ENCODE results near the gene TMEM17.

TMEM17 gene

DNA sequence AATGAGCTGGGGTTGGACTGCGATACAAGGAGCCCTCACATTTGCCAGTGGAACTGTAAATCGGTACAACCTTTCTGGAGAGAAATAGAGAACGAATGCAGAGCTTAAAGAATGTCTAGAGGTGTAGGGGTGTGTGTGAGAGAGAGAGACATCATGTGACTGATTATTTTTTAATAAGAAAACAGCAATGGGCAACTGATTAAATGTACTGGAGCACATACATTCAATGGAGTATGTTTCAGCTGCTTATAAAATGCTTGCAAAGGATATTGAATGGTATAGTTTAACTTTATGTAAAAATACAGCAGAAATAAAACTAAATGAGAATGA, 391 bp upstream of the TMEM17 start:
- no peak for DNase-seq

DNA sequence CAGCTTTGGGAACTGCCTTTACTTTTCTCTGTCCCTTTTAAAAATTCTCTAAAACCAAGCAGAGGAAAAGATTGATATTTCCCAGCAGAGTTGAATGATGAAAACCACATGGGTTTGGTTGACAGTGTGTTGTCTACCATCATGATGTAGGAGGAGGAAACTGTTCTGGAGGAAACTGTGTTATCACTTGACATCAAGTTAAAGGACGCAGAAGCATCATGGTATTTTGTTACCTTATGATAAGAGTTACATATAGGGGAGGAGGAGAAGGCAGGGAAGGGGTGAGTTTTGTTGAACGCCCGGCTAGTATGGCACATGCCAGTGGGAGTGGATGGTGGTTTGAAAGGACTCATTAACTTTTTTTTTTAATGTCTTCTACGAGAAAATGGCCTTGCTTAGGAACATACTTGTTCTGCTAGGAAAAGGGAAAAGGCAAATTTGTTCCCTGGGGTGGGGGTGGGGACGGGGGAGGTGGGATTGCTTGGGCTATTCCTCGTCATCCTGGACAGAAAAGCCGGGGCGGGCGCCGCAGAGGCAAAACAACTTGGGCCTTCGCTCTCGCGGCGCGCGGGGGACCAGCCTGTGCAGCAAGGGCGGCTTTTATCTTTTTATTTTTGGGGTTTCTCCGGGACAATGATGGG, 766 bp downstream of the TMEM17 start:
- DNase-seq = no peak

- no peak for DNase-seq
These were observed 1.3 kb downstream of the TMEM17 start for GRCh38 chr2:62504657-62505056.

GRCh38 chr2:62501794-62502500, 4.0 kb downstream of the TMEM17 start:
- DNase-seq = no peak

DNA sequence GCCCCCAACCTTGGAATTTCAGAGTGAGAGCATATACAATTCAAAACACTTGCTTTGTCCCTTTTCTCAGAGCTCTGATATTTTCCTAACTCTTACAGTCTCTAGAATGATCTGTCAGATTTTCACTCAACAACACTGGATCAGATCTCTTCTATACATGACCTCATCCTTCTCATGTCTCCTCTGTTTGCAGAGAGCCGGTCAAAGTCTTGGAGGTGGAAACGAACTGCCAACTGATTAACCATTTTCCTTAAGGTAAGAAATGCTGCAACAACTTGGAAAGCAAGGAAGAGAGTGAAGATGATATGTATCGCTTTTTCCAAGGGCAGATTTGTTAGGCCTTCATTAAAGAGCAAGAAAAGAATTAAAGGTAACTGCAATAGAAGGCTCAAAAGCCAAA, 4.9 kb downstream of the TMEM17 start:
- DNase-seq = no peak

GRCh38 chr2:62499430-62500060, 6.5 kb downstream of the TMEM17 start:
- DNase-seq = no peak

DNA sequence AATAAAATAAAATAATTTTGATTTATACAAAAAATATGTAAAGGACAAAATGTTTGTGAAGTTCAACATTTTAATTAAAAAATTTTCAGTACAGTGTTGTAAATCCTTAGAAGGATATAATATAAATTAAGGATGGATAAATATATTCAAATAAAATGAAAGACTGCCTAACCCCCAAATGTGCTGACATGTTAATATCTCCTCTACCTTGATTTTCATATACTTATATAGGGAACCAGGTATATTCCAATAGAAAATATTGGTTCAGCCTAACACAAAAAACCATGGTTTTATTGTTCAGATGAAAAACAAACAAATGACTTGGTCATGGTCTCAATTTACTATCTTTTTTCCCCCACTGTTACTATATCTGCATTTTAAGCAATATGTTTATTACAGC, 7.3 kb downstream of the TMEM17 start:
- no peak for DNase-seq

DNA sequence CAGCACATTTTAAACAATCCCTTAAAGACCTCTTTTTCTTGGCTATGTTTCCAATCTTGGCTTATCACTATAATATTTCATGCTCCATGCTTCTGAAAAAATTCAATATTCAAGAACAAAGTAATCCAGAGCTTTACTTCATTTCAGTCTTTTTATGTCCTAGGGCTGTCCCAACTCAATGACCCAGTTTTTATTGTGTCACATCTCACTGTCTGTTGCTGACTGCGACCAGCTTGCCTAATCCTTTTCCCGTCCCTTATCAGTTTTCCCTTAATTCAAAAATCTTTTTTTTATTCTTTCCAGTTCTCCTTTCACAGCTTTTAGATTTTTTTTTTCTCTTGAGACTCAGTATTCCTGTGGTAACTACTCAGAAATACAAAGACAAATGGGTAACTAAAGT, 10.2 kb downstream of the TMEM17 start:
- no peak for DNase-seq

DNA sequence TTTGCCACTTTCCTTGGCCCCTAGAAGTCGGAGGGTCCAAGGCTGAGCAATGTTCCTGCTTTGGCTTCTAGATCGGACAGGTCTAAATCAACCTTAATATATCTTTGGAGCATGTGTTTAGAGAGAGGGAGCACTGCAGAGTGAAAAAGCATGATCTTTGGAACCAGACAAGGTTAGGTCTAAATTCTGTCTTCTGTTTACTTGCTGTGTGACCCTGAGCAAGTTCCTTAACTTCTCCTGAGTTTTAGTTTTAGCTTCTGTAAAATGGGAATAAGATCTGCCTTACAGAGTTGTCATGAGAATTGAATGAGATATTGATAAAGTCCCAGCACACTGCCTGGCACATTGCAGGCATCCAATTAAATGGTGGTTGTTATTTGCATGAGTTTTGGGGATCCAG, 13.9 kb downstream of the TMEM17 start:
- no peak for DNase-seq

- DNase-seq = no peak
These were observed 16.3 kb downstream of the TMEM17 start for GRCh38 chr2:62489702-62490101.

DNA sequence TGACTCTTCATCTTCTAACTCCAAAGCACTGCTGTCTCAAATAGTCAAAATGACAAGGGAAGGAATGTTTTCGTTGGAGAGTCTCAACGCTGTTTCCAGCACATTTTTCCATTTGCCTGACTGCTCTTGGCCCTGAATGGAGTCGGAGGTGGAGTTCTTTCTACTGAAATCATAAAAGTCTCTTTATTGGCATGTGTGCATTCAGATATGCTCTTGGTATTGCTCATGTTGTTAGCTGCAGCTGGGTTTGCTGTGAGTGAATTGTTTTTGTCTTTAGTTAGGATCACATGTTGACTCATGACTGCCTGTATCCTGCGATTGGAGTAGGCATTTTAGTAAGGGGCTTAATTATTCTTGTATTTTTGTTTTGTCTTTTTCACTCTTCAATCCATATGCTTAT, 16.8 kb downstream of the TMEM17 start:
- no peak for DNase-seq

- DNase-seq = no peak
These were observed 19.6 kb downstream of the TMEM17 start for GRCh38 chr2:62486439-62486765.

DNA sequence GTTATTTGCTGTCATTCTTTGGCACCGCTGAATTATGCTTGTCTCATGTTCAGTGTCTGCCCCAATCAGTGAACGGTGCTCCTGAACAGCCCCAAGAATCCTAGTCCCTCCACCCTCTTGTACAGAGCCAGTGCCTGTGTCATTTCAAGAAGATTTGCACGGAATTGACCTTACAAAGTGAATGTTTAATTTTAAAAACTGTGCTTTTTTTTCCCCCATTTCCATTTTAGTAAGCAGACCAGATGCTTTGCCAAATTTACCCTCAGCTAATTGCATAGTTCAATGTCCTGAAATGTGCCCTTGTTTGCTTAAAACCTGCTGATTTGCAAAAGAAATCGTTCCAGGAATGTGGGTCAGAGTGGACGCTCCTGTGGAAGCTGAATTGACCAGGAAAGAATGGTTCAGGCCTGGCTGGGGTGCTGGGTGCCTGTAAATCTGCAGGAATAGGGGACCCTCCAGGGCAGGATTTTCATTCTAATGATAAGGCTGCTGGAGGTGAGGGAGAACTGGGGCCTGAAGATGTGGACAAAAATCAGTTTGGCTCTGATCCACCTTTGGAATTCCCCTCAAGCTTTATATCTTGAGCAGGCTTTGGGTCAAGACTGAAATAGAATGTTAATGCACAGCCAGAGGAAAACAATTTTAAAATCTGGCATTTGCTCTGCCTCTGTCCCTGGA, 20.1 kb downstream of the TMEM17 start:
- no peak for DNase-seq

DNA sequence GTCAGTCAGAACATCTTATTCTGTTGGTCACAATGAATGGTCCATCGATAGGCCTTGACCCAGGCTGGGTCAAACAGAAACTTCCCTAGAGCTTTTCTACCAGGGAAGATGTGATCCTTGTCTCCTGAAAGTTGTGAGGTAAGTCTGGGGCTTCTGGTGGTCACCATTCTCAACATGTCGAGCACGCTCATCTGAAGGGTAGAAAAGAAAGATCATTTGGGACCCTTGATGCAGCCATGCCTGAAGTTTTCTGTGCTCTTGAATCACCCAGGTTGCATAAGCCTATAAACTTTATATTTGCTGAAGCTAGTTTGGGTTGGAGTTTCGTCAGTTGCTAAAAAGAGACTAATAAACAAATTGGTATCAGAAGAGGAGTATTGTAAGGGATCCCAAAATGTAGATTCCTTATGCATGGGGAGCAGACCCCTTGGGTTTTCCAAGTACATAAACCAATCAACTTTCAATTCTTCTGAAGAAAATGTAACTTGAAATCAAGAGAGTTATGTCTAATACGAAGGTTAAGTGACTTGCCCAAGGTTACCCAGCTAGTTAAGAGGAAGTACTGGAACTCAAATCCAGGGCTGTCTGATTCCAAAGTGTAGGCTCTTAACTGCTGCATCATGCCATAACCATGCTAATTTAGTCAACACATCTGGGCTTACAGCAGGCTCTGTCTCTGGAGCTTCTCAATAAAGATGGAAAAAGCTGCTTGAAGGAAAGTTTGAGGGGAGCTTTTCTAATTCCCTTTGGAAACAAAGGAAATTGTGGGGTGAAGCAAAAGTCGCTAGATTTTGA, 23.2 kb downstream of the TMEM17 start:
- no peak for DNase-seq

DNA sequence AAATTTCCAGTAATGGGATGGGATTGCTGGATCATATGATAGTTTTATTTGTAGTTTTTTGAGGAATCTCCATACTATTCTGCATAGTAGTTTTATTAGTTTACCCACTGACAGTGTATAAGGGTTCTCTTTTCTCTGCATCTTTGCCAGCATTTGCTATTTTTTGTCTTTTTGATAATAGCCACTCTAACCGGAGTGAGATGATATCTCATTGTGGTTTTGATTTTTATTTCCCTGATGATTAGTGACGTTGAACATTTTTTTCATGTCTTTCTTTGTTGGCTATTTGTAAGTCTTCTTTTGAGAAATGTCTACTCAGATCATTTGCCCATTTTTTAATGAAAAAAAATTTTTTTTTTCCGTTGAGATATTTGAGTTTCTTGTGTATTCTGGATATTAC, 26.1 kb downstream of the TMEM17 start:
- no peak for DNase-seq

DNA sequence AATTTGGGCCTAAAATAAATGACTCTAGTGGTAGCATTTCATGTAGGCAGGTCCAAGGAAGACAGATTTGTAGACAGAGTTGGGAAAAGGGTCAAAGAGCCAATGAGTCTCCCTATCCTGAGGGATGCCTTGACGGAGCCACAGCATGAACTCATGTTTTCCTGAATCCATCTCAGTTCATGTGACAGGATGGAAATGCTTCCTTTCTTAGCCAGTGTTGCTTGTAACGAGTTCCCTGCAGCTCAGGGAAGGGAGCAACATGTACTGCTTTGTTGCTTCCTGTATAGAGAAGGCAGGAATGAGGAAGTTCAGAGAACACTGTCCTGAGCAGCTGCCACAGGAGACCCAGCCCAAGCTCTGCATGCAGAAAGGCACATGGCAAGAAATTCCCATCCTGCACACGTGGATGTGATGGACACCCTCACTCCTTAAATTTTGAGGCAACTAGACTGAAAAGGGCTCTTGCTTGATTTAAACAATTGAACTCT, 27.9 kb downstream of the TMEM17 start:
- no peak for DNase-seq

DNA sequence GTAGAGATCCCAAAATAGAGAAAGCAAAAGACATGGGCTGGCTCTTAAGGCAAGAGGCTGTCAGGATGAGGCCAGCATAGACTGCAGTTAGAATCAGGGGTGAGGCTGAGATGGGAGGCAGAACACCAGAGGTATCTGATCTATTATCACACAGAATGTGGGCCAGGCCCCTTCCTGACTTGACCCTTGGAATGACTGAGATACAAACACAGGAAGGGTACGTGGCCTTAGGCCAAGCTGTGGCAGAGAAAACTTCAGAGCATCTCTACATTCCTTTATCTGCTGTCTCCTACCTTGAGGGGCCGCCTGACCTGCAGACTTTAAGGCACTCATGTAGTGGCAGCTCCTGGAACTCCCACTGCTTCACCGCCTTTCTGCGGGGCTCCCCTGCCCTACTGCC, 28.4 kb downstream of the TMEM17 start:
- no peak for DNase-seq

DNA sequence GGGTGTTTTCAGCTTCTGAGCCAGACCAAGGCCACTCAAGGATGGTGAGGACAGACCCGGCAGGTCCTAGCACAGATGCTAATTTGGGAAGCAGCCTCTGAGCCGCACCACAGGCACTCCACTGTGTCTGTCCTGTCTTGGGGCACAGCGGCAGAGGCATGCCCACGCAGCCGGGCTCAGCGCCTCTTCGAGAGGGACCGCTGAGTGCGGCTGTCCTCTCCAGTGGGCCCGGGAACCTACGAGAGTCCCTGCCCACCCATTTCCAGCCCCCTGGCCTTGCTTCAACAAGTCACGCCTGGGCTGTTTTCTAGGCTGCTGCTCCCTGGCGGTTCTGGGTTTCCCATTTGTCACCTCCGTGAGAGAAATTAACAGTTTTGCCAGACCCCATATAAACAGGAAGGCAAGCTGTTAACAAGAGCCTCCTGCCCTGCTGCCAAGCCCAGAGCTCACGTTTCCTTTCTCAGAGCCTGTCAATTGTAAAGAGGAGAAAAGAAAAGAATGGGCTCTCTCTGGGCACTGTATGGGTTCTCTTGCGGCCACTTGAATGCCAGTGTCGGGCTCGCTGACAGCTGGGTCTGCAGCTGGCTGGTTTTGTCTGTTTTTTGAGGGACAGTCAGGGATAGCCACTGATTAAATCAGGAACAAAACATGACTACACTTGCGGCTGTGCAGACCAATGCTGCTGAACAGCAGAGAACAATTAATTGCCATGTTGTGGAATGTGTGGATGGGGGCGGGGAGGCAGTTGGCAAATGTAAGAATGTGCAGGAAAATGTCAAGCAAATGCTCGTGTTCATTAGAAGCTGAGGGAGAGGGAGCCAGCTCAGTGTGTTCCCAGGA, 30.6 kb downstream of the TMEM17 start:
- no peak for DNase-seq

GRCh38 chr2:62474176-62474575, 31.8 kb downstream of the TMEM17 start:
- no peak for DNase-seq

- no peak for DNase-seq
These were observed 32.7 kb downstream of the TMEM17 start for GRCh38 chr2:62473246-62473827.

DNA sequence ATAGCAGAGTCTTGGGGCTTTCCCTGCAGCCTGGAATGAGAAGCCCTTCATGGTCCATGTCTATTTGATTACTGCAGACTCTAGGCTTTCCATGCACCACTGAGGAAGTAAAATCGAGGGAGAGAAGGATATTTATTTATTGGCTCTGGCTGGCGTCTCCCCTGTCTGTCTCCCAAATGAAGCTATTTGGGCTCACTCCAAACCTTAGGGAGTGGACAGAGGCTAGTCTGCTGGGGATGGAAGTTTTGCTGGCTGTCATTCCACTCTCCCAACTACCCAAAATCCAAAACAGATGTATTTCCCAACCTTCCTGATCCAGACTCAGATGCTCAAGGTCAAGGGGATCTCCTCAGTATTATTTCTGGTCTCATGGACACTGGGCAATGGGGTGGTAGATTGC, 33.7 kb downstream of the TMEM17 start:
- no peak for DNase-seq

- no peak for DNase-seq
These were observed 34.2 kb downstream of the TMEM17 start for GRCh38 chr2:62471816-62472215.
